Choroid plexus epithelial cell (primary cell): ENCODE results near the gene RACGAP1.

Experiments
- DNase-seq: peaks from one replicate; pipeline ENCODE4 v3.0.0-alpha.2; 2010; ENCODE audit warnings: low read depth
- H3K4me3 ChIP-seq: 2 replicates; pipeline ENCODE4 v1.5.1; 2011; ENCODE audit warnings: low read depth, mild to moderate bottlenecking, control low read depth, low read length, moderate library complexity
- CTCF ChIP-seq: conservative IDR thresholded peaks from 2 replicates; pipeline ENCODE4 v1.5.1; 2011; ENCODE audit warnings: low read depth, mild to moderate bottlenecking, control low read depth, inconsistent platforms, low read length, moderate library complexity

RACGAP1 gene

GRCh38 chr12:50050119-50050385, 24.8 kb upstream of the RACGAP1 start:
- no peak overlapping the region for H3K4me3 ChIP-seq
- no peak for TF ChIP-seq CTCF
- no peak for DNase-seq

GRCh38 chr12:50049254-50050118, 24.2 kb upstream of the RACGAP1 start:
- TF ChIP-seq CTCF, result no peak
- no peak for DNase-seq
- no peak overlapping the region for H3K4me3 ChIP-seq

GRCh38 chr12:50047693-50048250, 22.5 kb upstream of the RACGAP1 start:
- H3K4me3 ChIP-seq, result no peak overlapping the region
- TF ChIP-seq CTCF, result no peak
- DNase-seq, result no peak

GRCh38 chr12:50043854-50044253, 18.6 kb upstream of the RACGAP1 start:
- no peak for TF ChIP-seq CTCF
- no peak overlapping the region for H3K4me3 ChIP-seq
- no peak for DNase-seq

GRCh38 chr12:50043308-50043707, 18.0 kb upstream of the RACGAP1 start:
- H3K4me3 ChIP-seq, result no peak overlapping the region
- DNase-seq, result no peak
- no peak for TF ChIP-seq CTCF

- no peak for TF ChIP-seq CTCF
- no peak overlapping the region for H3K4me3 ChIP-seq
- no peak for DNase-seq
These were observed 17.4 kb upstream of the RACGAP1 start for GRCh38 chr12:50042693-50043092.

GRCh38 chr12:50041962-50042361, 16.7 kb upstream of the RACGAP1 start:
- TF ChIP-seq CTCF, result no peak

More at GRCh38 chr12:50041962-50042361, 16.7 kb upstream of the RACGAP1 start:
- no peak for DNase-seq
- no peak overlapping the region for H3K4me3 ChIP-seq
